Measurements from ENCODE around the gene TBXAS1. TPM values are rescaled to one million over a fixed set of nuclear protein-coding genes. Genes with fewer than 3 reads are reported as not detected.

The TBXAS1 gene
- total and polyA plus RNA-seq, 2 of the 8 experiments (the other 6 are each of a cell fraction or from before 2014, with no cell fraction given), result 0.86 to 2.1 TPM

- H3K4me2 ChIP-seq (ENCODE audit: insufficient read depth in 1 of 2, low read depth in 2 of 2, low read length in 2 of 2), result no peak overlapping the region
- FAIRE-seq, result no peak
- TF ChIP-seq E2F6 (IDR thresholded peaks at IDR 0.05) (no peak), CBX5 (IDR thresholded peaks at IDR 0.05; ENCODE audit: low read depth, low read length) (no peak), EP300 (IDR thresholded peaks at IDR 0.05; ENCODE audit: borderline replicate concordance in 1 of 2, low read depth in 2 of 2, low read length in 2 of 2) (no peak), ZNF274 (IDR thresholded peaks at IDR 0.05; ENCODE audit: borderline replicate concordance, extremely low read depth, low read length) (no peak), CTCF (IDR thresholded peaks at IDR 0.05; ENCODE audit: control extremely low read depth in 1 of 3, insufficient read depth in 1 of 3, low read depth in 1 of 3, low read length in 3 of 3) (no peak), FOSL1 (IDR thresholded peaks at IDR 0.05; ENCODE audit: insufficient read depth, low read depth, low read length) (no peak), TBP (IDR thresholded peaks at IDR 0.05; ENCODE audit: low read depth, low read length) (no peak), CREB1 (IDR thresholded peaks at IDR 0.05) (no peak), GABPA (IDR thresholded peaks at IDR 0.05; ENCODE audit: borderline replicate concordance, insufficient read depth, low read length) (no peak), SRF (IDR thresholded peaks at IDR 0.05; ENCODE audit: low read depth, low read length) (no peak), SIRT6 (IDR thresholded peaks at IDR 0.05; ENCODE audit: low read length) (no peak), SP4 (IDR thresholded peaks at IDR 0.05; ENCODE audit: low read length) (no peak)
Measured at GRCh38 chr7:139948167-139948566, 119.1 kb downstream of the TBXAS1 start.

More at GRCh38 chr7:139948167-139948566, 119.1 kb downstream of the TBXAS1 start:
- Histone ChIP-seq H3K9ac (replicated peaks in 1 of 4; ENCODE audit: extremely low read depth in 1 of 4, low read depth in 3 of 4, low read length in 3 of 4) (no peak overlapping the region), H2AK5ac (ENCODE audit: low read depth, low read length) (no peak overlapping the region), H2BK120ac (replicated peaks; ENCODE audit: low read depth, low read length) (no peak overlapping the region), H4K5ac (ENCODE audit: insufficient read length, low read depth, low read length) (no peak overlapping the region), H3K4ac (replicated peaks; ENCODE audit: insufficient read length, low read depth, low read length) (no peak overlapping the region), H2AFZ (ENCODE audit: low read length) (no peak overlapping the region), H3K27ac (ENCODE audit: low read depth, low read length) (no peak overlapping the region), H3K9me3 (ENCODE audit: insufficient read depth in 2 of 2, low read depth in 1 of 2, low read length in 1 of 2) (peaks cover 0 to 6% of the 10 kb centered on the region in 2 experiments; a peak in 1 of 4 replicates), H3K14ac (ENCODE audit: insufficient read length) (no peak overlapping the region), H3K27me3 (replicated peaks in 1 of 4; ENCODE audit: control insufficient read depth in 3 of 4, extremely low read depth in 1 of 4, insufficient read depth in 3 of 4, low read length in 3 of 4) (no peaks in the 10 kb centered on the region), H3K79me2 (ENCODE audit: control insufficient read depth in 1 of 2, insufficient read depth in 2 of 2, low read length in 2 of 2) (no peaks in the 10 kb centered on the region), H2BK12ac (ENCODE audit: low read depth, low read length) (no peak overlapping the region), H4K8ac (ENCODE audit: extremely low read depth, insufficient read depth, low read length) (no peak overlapping the region), H3K79me1 (ENCODE audit: low read depth, low read length) (no peaks in the 10 kb centered on the region), H3K23ac (ENCODE audit: insufficient read length) (no peak overlapping the region), H3K56ac (replicated peaks; ENCODE audit: insufficient read length, low read depth, low read length) (no peak overlapping the region), H2BK5ac (ENCODE audit: low read depth, low read length) (no peak overlapping the region), H3K4me1 (replicated peaks in 1 of 4; ENCODE audit: control insufficient read depth in 3 of 4, insufficient read depth in 4 of 4, low read length in 3 of 4) (no peaks in the 10 kb centered on the region), H4K91ac (replicated peaks; ENCODE audit: insufficient read length, low read length) (no peak overlapping the region), H4K20me1 (replicated peaks in 1 of 2; ENCODE audit: control insufficient read depth in 1 of 2, insufficient read depth in 2 of 2, low read length in 2 of 2) (no peaks in the 10 kb centered on the region), H3K4me3 (ENCODE audit: extremely low read depth in 1 of 4, insufficient read depth in 2 of 4, low read depth in 3 of 4, low read length in 4 of 4) (no peak overlapping the region), H2BK20ac (ENCODE audit: low read length) (no peak overlapping the region), H3K18ac (ENCODE audit: extremely low read depth, low read length) (no peak overlapping the region), H2BK15ac (ENCODE audit: low read length) (no peak overlapping the region), H3K36me3 (ENCODE audit: control insufficient read depth in 2 of 4, insufficient read depth in 4 of 4, low read length in 3 of 4) (no peaks in the 10 kb centered on the region), H3K23me2 (ENCODE audit: low read depth, low read length) (no peaks in the 10 kb centered on the region)
- ChIA-PET CTCF (ENCODE audit: partially characterized antibody) (no interaction called here), POLR2A (ENCODE audit: partially characterized antibody) (no interaction called here)
- DNase-seq (ENCODE audit: low read depth in 1 of 2, low spot score in 2 of 2), result no peak
- 100% methylated on average over 2 of the region's 2 CpGs; no CpG with 5 or more reads in 1 of the 2 experiments for WGBS, 2 experiments (ENCODE audit: extremely low coverage in 1 of 2, insufficient coverage in 1 of 2, insufficient read length in 1 of 2, insufficient replicate concordance in 2 of 2, low coverage in 1 of 2, low lambda C conversion rate in 2 of 2, missing lambda C conversion rate in 1 of 2)

Data from H1 (cell line).